H1 (cell line): ENCODE data around the gene TMEM30A. TPM values are rescaled to one million over a fixed set of nuclear protein-coding genes. Genes with fewer than 3 reads are reported as not detected.

Experiments used
- CTCF ChIA-PET: fragments of 300-600 bp; sonication (Branson Sonifier 250); formaldehyde crosslinking; loops from one replicate; lab custom pipeline; 2021; ENCODE audit not compliant: partially characterized antibody; lab: Charles Lee
- POLR2A ChIA-PET: fragments of 300-600 bp; sonication (Branson Sonifier 250); formaldehyde crosslinking; loops from one replicate; lab custom pipeline; 2021; ENCODE audit warnings: inconsistent platforms; ENCODE audit not compliant: partially characterized antibody; lab: Charles Lee
- DNase-seq, 2 experiments: peaks; one replicate each; pipeline versions ENCODE4 v3.0.0 to v3.0.0-alpha.2; 2010 to 2022; ENCODE audit warnings: low spot score in 2 of 2, low read depth in 1 of 2, mixed read lengths in 1 of 2
- FAIRE-seq: peaks from 2 replicates; lab custom pipeline; 2011; peaks lifted over from hg19 to GRCh38; lab: Jason Lieb, UNC
- H2AFZ ChIP-seq: 2 replicates; pipeline ENCODE4 v1.8.1; 2012; ENCODE audit warnings: low read length, inconsistent platforms
- H2AK5ac ChIP-seq: 2 replicates; pipeline ENCODE4 v1.6.1; 2013; ENCODE audit warnings: low read depth, low read length
- H2BK120ac ChIP-seq: replicated peaks from 2 replicates; pipeline ENCODE3; 2013; ENCODE audit warnings: low read depth, low read length, inconsistent platforms
- H2BK12ac ChIP-seq: 2 replicates; pipeline ENCODE4 v1.6.1; 2013; ENCODE audit warnings: low read depth, low read length
- H2BK15ac ChIP-seq: 2 replicates; pipeline ENCODE4 v1.6.1; 2013; ENCODE audit warnings: low read length
- H2BK20ac ChIP-seq: 2 replicates; pipeline ENCODE4 v1.6.1; 2013; ENCODE audit warnings: low read length
- H2BK5ac ChIP-seq: 2 replicates; pipeline ENCODE4 v1.6.1; 2013; ENCODE audit warnings: low read depth, low read length
- H3K14ac ChIP-seq: 2 replicates; pipeline ENCODE4 v1.6.1; 2013; ENCODE audit warnings: inconsistent platforms; ENCODE audit not compliant: insufficient read length
- H3K18ac ChIP-seq: 2 replicates; pipeline ENCODE4 v1.6.1; 2013; ENCODE audit warnings: low read length; ENCODE audit errors: extremely low read depth
- H3K23ac ChIP-seq: 2 replicates; pipeline ENCODE4 v1.6.1; 2013; ENCODE audit warnings: inconsistent platforms; ENCODE audit not compliant: insufficient read length
- H3K23me2 ChIP-seq: 2 replicates; pipeline ENCODE4 v1.6.1; 2013; ENCODE audit warnings: low read depth, low read length
- H3K27ac ChIP-seq: 2 replicates; pipeline ENCODE4 v1.6.1; 2011; ENCODE audit warnings: low read depth, low read length, inconsistent platforms
- H3K27me3 ChIP-seq, 4 experiments: replicated peaks in 1 of 4; 1 replicate in 1 of 4; 2 replicates in 3 of 4; pipeline versions ENCODE4 v1.6.1 to v1.8.1; 2011 to 2013; ENCODE audit warnings: low read length in 3 of 4, mild to moderate bottlenecking in 3 of 4, inconsistent platforms in 2 of 4, mixed read lengths in 2 of 4, moderate library complexity in 1 of 4; ENCODE audit not compliant: control insufficient read depth in 3 of 4, insufficient read depth in 3 of 4; ENCODE audit errors: extremely low read depth in 1 of 4
- H3K36me3 ChIP-seq, 4 experiments: 2 replicates each; pipeline versions ENCODE4 v1.6.1 to v1.8.1; 2011 to 2013; ENCODE audit warnings: mild to moderate bottlenecking in 4 of 4, low read length in 3 of 4, moderate library complexity in 2 of 4, control low read depth in 1 of 4, inconsistent platforms in 1 of 4; ENCODE audit not compliant: insufficient read depth in 4 of 4, control insufficient read depth in 2 of 4
- H3K4ac ChIP-seq: replicated peaks from 2 replicates; pipeline ENCODE3; 2013; ENCODE audit warnings: low read length, low read depth, mixed read lengths, inconsistent platforms; ENCODE audit not compliant: insufficient read length
- H3K4me1 ChIP-seq, 4 experiments: replicated peaks in 1 of 4; 1 replicate in 1 of 4; 2 replicates in 3 of 4; pipeline versions ENCODE4 v1.6.1 to v1.8.1; 2011 to 2013; ENCODE audit warnings: low read length in 3 of 4, inconsistent platforms in 2 of 4, mixed read lengths in 1 of 4; ENCODE audit not compliant: insufficient read depth in 4 of 4, control insufficient read depth in 3 of 4
- H3K4me2 ChIP-seq, 2 experiments: 2 replicates each; pipeline versions ENCODE4 v1.6.1 to v1.8.1; 2011 to 2013; ENCODE audit warnings: low read depth in 2 of 2, low read length in 2 of 2, control low read depth in 1 of 2, inconsistent platforms in 1 of 2, mild to moderate bottlenecking in 1 of 2; ENCODE audit not compliant: insufficient read depth in 1 of 2
- H3K4me3 ChIP-seq, 4 experiments: fragments of 200-600, 300-600 bp in 1 of 4; sonication (generic), shearing (Covaris generic), sonication (Bioruptor Twin) in 1 of 4; 2 replicates each; pipeline versions ENCODE4 v1.5.1 to v1.8.1; 2011 to 2016; ENCODE audit warnings: low read length in 4 of 4, low read depth in 3 of 4, control low read depth in 2 of 4, inconsistent platforms in 2 of 4, mild to moderate bottlenecking in 2 of 4, mixed read lengths in 1 of 4, moderate library complexity in 1 of 4; ENCODE audit not compliant: insufficient read depth in 2 of 4; ENCODE audit errors: extremely low read depth in 1 of 4
- H3K56ac ChIP-seq: replicated peaks from 2 replicates; pipeline ENCODE3; 2013; ENCODE audit warnings: low read depth, mild to moderate bottlenecking, mixed read lengths, low read length, inconsistent platforms; ENCODE audit not compliant: insufficient read length
- H3K79me1 ChIP-seq: 2 replicates; pipeline ENCODE4 v1.6.1; 2013; ENCODE audit warnings: low read depth, low read length, control low read depth
- H3K79me2 ChIP-seq, 2 experiments: 2 replicates each; pipeline versions ENCODE4 v1.6.1 to v1.8.1; 2012 to 2013; ENCODE audit warnings: low read length in 2 of 2, mild to moderate bottlenecking in 2 of 2, inconsistent platforms in 1 of 2; ENCODE audit not compliant: insufficient read depth in 2 of 2, control insufficient read depth in 1 of 2
- H3K9ac ChIP-seq, 4 experiments: replicated peaks in 1 of 4; 1 replicate in 1 of 4; 2 replicates in 3 of 4; pipeline versions ENCODE4 v1.6.1 to v1.8.1; 2011 to 2013; ENCODE audit warnings: low read depth in 3 of 4, low read length in 3 of 4, control low read depth in 2 of 4, mild to moderate bottlenecking in 2 of 4, moderate library complexity in 2 of 4, inconsistent platforms in 1 of 4; ENCODE audit errors: extremely low read depth in 1 of 4
- H3K9me3 ChIP-seq, 2 experiments: 2 replicates each; pipeline versions ENCODE4 v1.6.1 to v1.8.1; 2012 to 2013; ENCODE audit warnings: mild to moderate bottlenecking in 2 of 2, moderate library complexity in 2 of 2, control low read depth in 1 of 2, inconsistent platforms in 1 of 2, low read depth in 1 of 2, low read length in 1 of 2, mixed read lengths in 1 of 2; ENCODE audit not compliant: insufficient read depth in 2 of 2
- H4K20me1 ChIP-seq, 2 experiments: replicated peaks in 1 of 2; 2 replicates each; pipeline versions ENCODE3 to v1.8.1; 2011 to 2013; ENCODE audit warnings: inconsistent platforms in 2 of 2, low read length in 2 of 2, mild to moderate bottlenecking in 1 of 2; ENCODE audit not compliant: insufficient read depth in 2 of 2, control insufficient read depth in 1 of 2
- H4K5ac ChIP-seq: 2 replicates; pipeline ENCODE4 v1.6.1; 2013; ENCODE audit warnings: low read length, low read depth, mixed read lengths, inconsistent platforms; ENCODE audit not compliant: insufficient read length
- H4K8ac ChIP-seq: 2 replicates; pipeline ENCODE4 v1.8.0; 2013; ENCODE audit warnings: mild to moderate bottlenecking, moderate library complexity, low read length, inconsistent platforms; ENCODE audit not compliant: insufficient read depth; ENCODE audit errors: extremely low read depth
- H4K91ac ChIP-seq: replicated peaks from 2 replicates; pipeline ENCODE3; 2013; ENCODE audit warnings: low read length, mixed read lengths, inconsistent platforms; ENCODE audit not compliant: insufficient read length
- BACH1 ChIP-seq: IDR thresholded peaks from 2 replicates; pipeline ENCODE4 v1.6.1; 2012; ENCODE audit warnings: low read length, improper control_type of control experiment
- CBX8 ChIP-seq: fragments of 300-800, 300-1000 bp; sonication (generic); IDR thresholded peaks from 2 replicates; pipeline ENCODE4 v1.7.1; 2016; ENCODE audit warnings: low read depth, low read length, borderline replicate concordance
- FOSL1 ChIP-seq: IDR thresholded peaks from 2 replicates; pipeline ENCODE4 v1.6.1; 2011; ENCODE audit warnings: mild to moderate bottlenecking, low read depth, low read length, moderate library complexity; ENCODE audit not compliant: insufficient read depth
- GABPA ChIP-seq: IDR thresholded peaks from 2 replicates; pipeline ENCODE4 v1.6.1; 2011; ENCODE audit warnings: mild to moderate bottlenecking, low read length, moderate library complexity, borderline replicate concordance; ENCODE audit not compliant: insufficient read depth
- KDM1A ChIP-seq: fragments of 200-600, 300-600 bp; sonication (generic); IDR thresholded peaks from 2 replicates; pipeline ENCODE4 v1.7.1; 2016; ENCODE audit warnings: mild to moderate bottlenecking, low read length, borderline replicate concordance
- MAFK ChIP-seq: IDR thresholded peaks from 2 replicates; pipeline ENCODE4 v1.6.1; 2012; ENCODE audit warnings: low read depth, mild to moderate bottlenecking, improper control_type of control experiment, low read length
- RXRA ChIP-seq: IDR thresholded peaks from 2 replicates; pipeline ENCODE4 v1.6.1; 2011; ENCODE audit warnings: low read depth, mild to moderate bottlenecking, low read length, moderate library complexity; ENCODE audit not compliant: insufficient read depth
- SIN3A ChIP-seq, 2 experiments: IDR thresholded peaks in 1 of 2; conservative IDR thresholded peaks in 1 of 2; 2 replicates each; pipeline ENCODE4 v1.6.1; 2011 to 2012; ENCODE audit warnings: low read length in 2 of 2, improper control_type of control experiment in 1 of 2, low read depth in 1 of 2, mild to moderate bottlenecking in 1 of 2
- SP1 ChIP-seq: IDR thresholded peaks from 2 replicates; pipeline ENCODE4 v1.6.1; 2011; ENCODE audit warnings: low read depth, low read length
- TAF7 ChIP-seq: optimal IDR thresholded peaks from 2 replicates; pipeline ENCODE3; 2011; ENCODE audit warnings: low read depth, mild to moderate bottlenecking, inconsistent platforms, low read length, moderate library complexity, borderline replicate concordance
- TEAD4 ChIP-seq: IDR thresholded peaks from 2 replicates; pipeline ENCODE4 v1.6.1; 2012; ENCODE audit warnings: low read depth, low read length, inconsistent platforms, mixed read lengths
- WGBS, 2 experiments: shearing (Covaris generic) in 1 of 2; methylation state at CpG; one replicate each; pipeline versions ENCODE4 v1.1.6 to v1.1.7; 2013 to 2015; ENCODE audit warnings: low lambda C conversion rate in 2 of 2, mixed read lengths in 2 of 2, inconsistent platforms in 1 of 2, low coverage in 1 of 2, missing lambda C conversion rate in 1 of 2; ENCODE audit not compliant: insufficient replicate concordance in 2 of 2, insufficient coverage in 1 of 2, insufficient read length in 1 of 2; ENCODE audit errors: extremely low coverage in 1 of 2, missing lambda C conversion rate in 1 of 2; 5-methylcytosine and 5-hydroxymethylcytosine counted together
- polyA plus RNA-seq, 7 experiments: library from polyadenylated mRNA; depleted of rRNA in 3 of 7; stranded (reverse) in 5 of 7; unstranded in 2 of 7; fragments of >200 nt in 5 of 7; fragments of 200-250 nt in 2 of 7; gene quantifications; 1 replicate in 5 of 7; 2 replicates in 1 of 7; 4 replicates in 1 of 7; pipeline versions ENCODE4 v1.2.1 to v1.2.3, GENCODE V29; 2011 to 2013; ENCODE audit warnings: missing spikeins in 2 of 7, mixed read lengths in 2 of 7
- total RNA-seq: library from RNA; stranded (reverse); fragmentation: NEBNext Ultra II Directional; extraction: Animal tissue kit (Norgen Biotek cat#: 25700); gene quantifications from 2 replicates; pipeline ENCODE4 v1.2.1, GENCODE V29; 2021

The TMEM30A gene
- total and polyA plus RNA-seq, 2 of the 8 experiments (the other 6 are each of a cell fraction or from before 2014, with no cell fraction given), result 10.5 to 71.0 TPM

- no peaks in the 10 kb centered on the region for H3K79me1 ChIP-seq
- no peak overlapping the region for H3K18ac ChIP-seq
- peaks cover 0 to 1% (median 0%) of the 10 kb centered on the region in 4 experiments; a peak in 1 of 7 replicates for H3K27me3 ChIP-seq
- no peak overlapping the region for H3K9ac ChIP-seq
- POLR2A ChIA-PET, result interaction anchor here (1.2 to 4.6 kb wide), 4 partner anchors 10 to 294 kb away, joined by 3 to 35 read pairs (median 4); partner anchors contain the start of gene COX7A2
- no peak overlapping the region for H2BK12ac ChIP-seq
- no peak overlapping the region for H3K14ac ChIP-seq
- H3K23ac ChIP-seq, result no peak overlapping the region
- H2BK15ac ChIP-seq, result no peak overlapping the region
- no peak for FAIRE-seq
- no peak for DNase-seq
- H3K4me3 ChIP-seq, result no peak overlapping the region
- H4K20me1 ChIP-seq, result no peaks in the 10 kb centered on the region
- H2AK5ac ChIP-seq, result no peak overlapping the region
- H2AFZ ChIP-seq, result no peak overlapping the region
- no peaks in the 10 kb centered on the region for H3K79me2 ChIP-seq
- CTCF ChIA-PET, result interaction anchor here (0.7 to 1.5 kb wide), 8 partner anchors 11 to 307 kb away, joined by 3 read pairs; no protein-coding TSS in a partner anchor
- WGBS, 2 experiments, result 69% methylated on average over 3 of the region's 3 CpGs; no CpG with 5 or more reads in 1 of the 2 experiments
- H4K5ac ChIP-seq, result no peak overlapping the region
- peaks cover 3 to 23% (median 14%) of the 10 kb centered on the region in 4 experiments; a peak in 7 of 8 replicates for H3K36me3 ChIP-seq
- H2BK120ac ChIP-seq, result no peak overlapping the region
- H3K23me2 ChIP-seq, result no peaks in the 10 kb centered on the region
- no peak overlapping the region for H3K56ac ChIP-seq
- no peak overlapping the region for H4K91ac ChIP-seq
- peaks cover 0 to 9% (median 6%) of the 10 kb centered on the region in 4 experiments; a peak in 3 of 7 replicates for H3K4me1 ChIP-seq
- no peak overlapping the region for H3K4me2 ChIP-seq
- H2BK5ac ChIP-seq, result no peak overlapping the region
- H2BK20ac ChIP-seq, result no peak overlapping the region
- no peak overlapping the region for H3K4ac ChIP-seq
- H3K9me3 ChIP-seq, result no peaks in the 10 kb centered on the region
- H3K27ac ChIP-seq, result no peak overlapping the region
- no peak overlapping the region for H4K8ac ChIP-seq
- TF ChIP-seq KDM1A (no peak), GABPA (no peak), RXRA (no peak), FOSL1 (no peak), SIN3A (conservative IDR thresholded peaks at IDR 0.05 in 1 of 2, IDR thresholded peaks at IDR 0.05 in 1 of 2; ENCODE audit: low read depth in 1 of 2, low read length in 2 of 2) (no peak), CBX8 (no peak), BACH1 (no peak), SP1 (no peak), TAF7 (no peak), MAFK (no peak), TEAD4 (no peak)
Observed at GRCh38 chr6:75234126-75234865, 50.3 kb downstream of the TMEM30A start.
